SK-N-SH (cell line): ENCODE measurements around the gene GALNTL6. TPM values are rescaled to one million over a fixed set of nuclear protein-coding genes. Genes with fewer than 3 reads are reported as not detected.

Source experiments
- CTCF ChIA-PET: fragments of 300-600, 350-600 bp; formaldehyde crosslinking; extraction: SDS; loops from one replicate; lab custom pipeline; 2021; lab: Yijun Ruan, JAX
- POLR2A ChIA-PET: fragments of 350-600 bp; sonication (Branson Sonifier 250); formaldehyde crosslinking; extraction: SDS; loops from one replicate; lab custom pipeline; 2020; ENCODE audit warnings: antibody characterized with exemption, inconsistent platforms; lab: Yijun Ruan, JAX
- DNase-seq: peaks from one replicate; pipeline ENCODE4 v3.0.0; 2012
- H2AFZ ChIP-seq: fragments of 200-600 bp; sonication (generic); 2 replicates; pipeline ENCODE4 v1.8.1; 2016; ENCODE audit warnings: antibody characterized with exemption, mild to moderate bottlenecking, low read depth
- H3F3A ChIP-seq: fragments of 200-600 bp; sonication (generic); replicated peaks from 2 replicates; pipeline ENCODE3; 2016; ENCODE audit warnings: antibody characterized with exemption, mild to moderate bottlenecking; ENCODE audit not compliant: insufficient read depth
- H3K27ac ChIP-seq, 2 experiments: fragments of 200-500 bp in 1 of 2; fragments of 200-600 bp in 1 of 2; sonication (Bioruptor generic) in 1 of 2; sonication (generic), shearing (Covaris generic) in 1 of 2; 2 replicates each; pipeline versions ENCODE4 v1.5.1 to v1.6.1; 2014 to 2016; ENCODE audit warnings: low read depth in 2 of 2, inconsistent platforms in 1 of 2, low read length in 1 of 2, mild to moderate bottlenecking in 1 of 2, mixed read lengths in 1 of 2
- H3K27me3 ChIP-seq: fragments of 200-600 bp; sonication (generic), shearing (Covaris generic); 2 replicates; pipeline ENCODE4 v1.6.1; 2016; ENCODE audit warnings: mixed run types; ENCODE audit not compliant: insufficient read depth
- H3K36me3 ChIP-seq, 2 experiments: fragments of 200-500 bp in 1 of 2; fragments of 200-600 bp in 1 of 2; sonication (Bioruptor generic) in 1 of 2; sonication (generic) in 1 of 2; replicated peaks in 1 of 2; 2 replicates each; pipeline versions ENCODE3 to v1.5.1; 2014 to 2016; ENCODE audit warnings: low read length in 1 of 2, mild to moderate bottlenecking in 1 of 2; ENCODE audit not compliant: insufficient read depth in 2 of 2, control insufficient read depth in 1 of 2
- H3K4me1 ChIP-seq, 2 experiments: fragments of 200-500 bp in 1 of 2; fragments of 200-600 bp in 1 of 2; sonication (Bioruptor generic) in 1 of 2; sonication (generic), shearing (Covaris generic) in 1 of 2; 2 replicates each; pipeline versions ENCODE4 v1.5.1 to v1.6.1; 2014 to 2016; ENCODE audit warnings: low read depth in 1 of 2, low read length in 1 of 2, mixed run types in 1 of 2; ENCODE audit not compliant: insufficient read depth in 2 of 2, control insufficient read depth in 1 of 2
- H3K4me2 ChIP-seq: fragments of 200-600 bp; sonication (generic), shearing (Covaris generic); 2 replicates; pipeline ENCODE4 v1.6.1; 2017; ENCODE audit warnings: mixed run types
- H3K4me3 ChIP-seq, 2 experiments: fragments of 200-500 bp in 1 of 2; fragments of 200-600 bp in 1 of 2; sonication (Bioruptor generic) in 1 of 2; sonication (generic), shearing (Covaris generic) in 1 of 2; 2 replicates each; pipeline versions ENCODE4 v1.5.1 to v1.8.1; 2014 to 2016; ENCODE audit warnings: low read depth in 2 of 2, inconsistent platforms in 1 of 2, low read length in 1 of 2, mild to moderate bottlenecking in 1 of 2, mixed read lengths in 1 of 2, moderate library complexity in 1 of 2
- H3K79me2 ChIP-seq: fragments of 200-600 bp; sonication (generic); 2 replicates; pipeline ENCODE4 v1.8.1; 2017; ENCODE audit warnings: mild to moderate bottlenecking; ENCODE audit not compliant: insufficient read depth
- H3K9ac ChIP-seq: fragments of 200-600 bp; sonication (generic); 2 replicates; pipeline ENCODE4 v1.6.1; 2017; ENCODE audit warnings: mixed run types
- H3K9me2 ChIP-seq: fragments of 200-600 bp; sonication (generic); 2 replicates; pipeline ENCODE4 v1.6.1; 2017; ENCODE audit warnings: mixed run types
- H3K9me3 ChIP-seq: fragments of 200-600 bp; sonication (generic); 2 replicates; pipeline ENCODE4 v1.6.1; 2017; ENCODE audit warnings: mixed run types, mild to moderate bottlenecking, moderate library complexity
- H4K20me1 ChIP-seq: fragments of 200-600 bp; sonication (generic); 2 replicates; pipeline ENCODE4 v1.6.1; 2017; ENCODE audit warnings: mild to moderate bottlenecking, mixed run types; ENCODE audit not compliant: insufficient read depth
- CHD2 ChIP-seq: fragments of 150-350 bp; IDR thresholded peaks from 2 replicates; pipeline ENCODE4 v1.6.1; 2018; ENCODE audit warnings: low read length; ENCODE audit not compliant: partially characterized antibody
- EP300 ChIP-seq, 2 experiments: IDR thresholded peaks; 2 replicates each; pipeline versions ENCODE4 v1.4.0 to v1.6.1; 2012; ENCODE audit warnings: borderline replicate concordance in 1 of 2, low read depth in 1 of 2, low read length in 1 of 2
- FOSL2 ChIP-seq: IDR thresholded peaks from 2 replicates; pipeline ENCODE4 v1.4.0; 2012; ENCODE audit warnings: low read depth, mild to moderate bottlenecking, moderate library complexity, borderline replicate concordance
- FOXJ3 ChIP-seq: sonication (generic); formaldehyde crosslinking; IDR thresholded peaks from 2 replicates; pipeline ENCODE4 v1.5.1; 2020; ENCODE audit warnings: mild to moderate bottlenecking, missing genetic modification reagents
- GABPA ChIP-seq: IDR thresholded peaks from 2 replicates; pipeline ENCODE4 v1.4.0; 2012; ENCODE audit warnings: low read depth, mild to moderate bottlenecking
- MAX ChIP-seq: IDR thresholded peaks from 2 replicates; pipeline ENCODE4 v1.4.0; 2012; ENCODE audit warnings: low read depth
- MXI1 ChIP-seq: IDR thresholded peaks from 2 replicates; pipeline ENCODE4 v1.6.1; 2012; ENCODE audit warnings: mild to moderate bottlenecking, low read depth, low read length, improper control_type of control experiment
- RAD21 ChIP-seq: IDR thresholded peaks from 2 replicates; pipeline ENCODE4 v1.6.1; 2012; ENCODE audit warnings: mild to moderate bottlenecking, low read length
- RXRA ChIP-seq: IDR thresholded peaks from 2 replicates; pipeline ENCODE4 v1.4.0; 2012; ENCODE audit warnings: low read depth, mild to moderate bottlenecking, borderline replicate concordance
- SIN3A ChIP-seq: IDR thresholded peaks from 2 replicates; pipeline ENCODE4 v1.6.1; 2012; ENCODE audit warnings: low read depth, mild to moderate bottlenecking, low read length, moderate library complexity, borderline replicate concordance
- TAF1 ChIP-seq: IDR thresholded peaks from 2 replicates; pipeline ENCODE4 v1.6.1; 2012; ENCODE audit warnings: low read depth, mild to moderate bottlenecking, low read length, moderate library complexity, borderline replicate concordance
- USF2 ChIP-seq: fragments of 150-350 bp; IDR thresholded peaks from 2 replicates; pipeline ENCODE4 v1.6.1; 2017; ENCODE audit warnings: antibody characterized with exemption, low read length, low read depth, borderline replicate concordance
- ZBTB33 ChIP-seq: IDR thresholded peaks from 2 replicates; pipeline ENCODE4 v1.4.0; 2012; ENCODE audit warnings: low read depth, borderline replicate concordance
- WGBS: methylation state at CpG from one replicate; pipeline ENCODE4 v1.1.6; 2017; ENCODE audit warnings: low lambda C conversion rate; 5-methylcytosine and 5-hydroxymethylcytosine counted together
- polyA plus RNA-seq, 3 experiments: library from polyadenylated mRNA; depleted of rRNA; stranded (reverse); fragments of >200 nt; gene quantifications; 2 replicates each; pipeline ENCODE4 v1.2.3, GENCODE V29; 2012
- TF ChIP-seq, protein P1 (sequence below): fragments of 150-350 bp; IDR thresholded peaks from 2 replicates; pipeline ENCODE4 v1.6.1; 2016; ENCODE audit warnings: mild to moderate bottlenecking, low read depth, low read length
- TF ChIP-seq, protein P2 (sequence below): IDR thresholded peaks from 2 replicates; pipeline ENCODE4 v1.6.1; 2012; ENCODE audit warnings: mild to moderate bottlenecking, low read depth, low read length, moderate library complexity

Gene GALNTL6
- polyA plus RNA-seq, 1 of the 3 experiments (the other 2 are of a cell fraction) = 0.07 TPM

GRCh38 chr4:172393220-172393619 is 580.0 kb downstream of the GALNTL6 start (continued):
- TF ChIP-seq USF2 (no peak), FOXJ3 (CRISPR knock-in tag) (peak; percentile 54; the same call in 1 of the 2 replicates), EP300 (IDR thresholded peaks at IDR 0.05; ENCODE audit: borderline replicate concordance in 1 of 2, low read depth in 1 of 2, low read length in 1 of 2) (peak in 1 of 2 experiments; percentile 69; a peak in 2 of 4 replicates), SIN3A (no peak), RXRA (no peak), FOSL2 (no peak), CHD2 (peak; percentile 28), MAX (no peak), TAF1 (no peak), RAD21 (peak; percentile 28; the same call in 1 of the 2 replicates)
- TF ChIP-seq, protein P1, sequence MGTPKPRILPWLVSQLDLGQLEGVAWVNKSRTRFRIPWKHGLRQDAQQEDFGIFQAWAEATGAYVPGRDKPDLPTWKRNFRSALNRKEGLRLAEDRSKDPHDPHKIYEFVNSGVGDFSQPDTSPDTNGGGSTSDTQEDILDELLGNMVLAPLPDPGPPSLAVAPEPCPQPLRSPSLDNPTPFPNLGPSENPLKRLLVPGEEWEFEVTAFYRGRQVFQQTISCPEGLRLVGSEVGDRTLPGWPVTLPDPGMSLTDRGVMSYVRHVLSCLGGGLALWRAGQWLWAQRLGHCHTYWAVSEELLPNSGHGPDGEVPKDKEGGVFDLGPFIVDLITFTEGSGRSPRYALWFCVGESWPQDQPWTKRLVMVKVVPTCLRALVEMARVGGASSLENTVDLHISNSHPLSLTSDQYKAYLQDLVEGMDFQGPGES = no peak

DNA sequence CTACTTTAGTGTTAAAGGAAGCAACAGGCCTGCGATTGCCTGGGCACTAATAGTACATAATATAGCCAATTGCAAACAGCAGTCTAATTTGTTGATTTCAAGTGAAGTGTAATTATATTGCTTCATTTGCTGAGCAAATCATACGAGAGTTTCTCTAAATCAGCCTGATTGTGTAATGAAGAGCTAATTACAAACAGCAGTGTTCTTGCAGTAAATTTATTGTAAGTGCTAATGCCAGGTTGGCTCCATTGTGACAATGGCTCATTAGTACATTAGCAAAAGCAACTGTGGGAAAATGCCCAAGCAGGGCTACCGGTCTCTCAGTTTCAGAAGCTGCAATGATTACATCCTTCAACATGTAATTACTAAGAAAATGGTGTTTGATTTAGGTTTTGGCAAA is 591.5 kb downstream of the GALNTL6 start:
- Histone ChIP-seq H4K20me1 (no peaks in the 10 kb centered on the region), H3K4me2 (no peak overlapping the region), H3F3A (no peaks in the 10 kb centered on the region), H3K4me1 (no peaks in the 10 kb centered on the region), H3K9me2 (no peaks in the 10 kb centered on the region), H3K9me3 (no peaks in the 10 kb centered on the region), H3K4me3 (no peak overlapping the region), H2AFZ (no peak overlapping the region), H3K27me3 (no peaks in the 10 kb centered on the region), H3K36me3 (no peaks in the 10 kb centered on the region), H3K9ac (no peak overlapping the region), H3K27ac (no peak overlapping the region; a peak in 1 of 4 replicates), H3K79me2 (no peaks in the 10 kb centered on the region)
- ChIA-PET CTCF (interaction anchor here (1.5 kb wide), 1 partner anchor 12 kb away, joined by 3 read pairs; no protein-coding TSS in a partner anchor), POLR2A (no interaction called here)
- DNase-seq = no peak
- 53% methylated on average over 3 of the region's 3 CpGs for WGBS
- TF ChIP-seq ZBTB33 (no peak), CHD2 (no peak), GABPA (no peak), MXI1 (no peak), USF2 (no peak)
- TF ChIP-seq, protein P2, sequence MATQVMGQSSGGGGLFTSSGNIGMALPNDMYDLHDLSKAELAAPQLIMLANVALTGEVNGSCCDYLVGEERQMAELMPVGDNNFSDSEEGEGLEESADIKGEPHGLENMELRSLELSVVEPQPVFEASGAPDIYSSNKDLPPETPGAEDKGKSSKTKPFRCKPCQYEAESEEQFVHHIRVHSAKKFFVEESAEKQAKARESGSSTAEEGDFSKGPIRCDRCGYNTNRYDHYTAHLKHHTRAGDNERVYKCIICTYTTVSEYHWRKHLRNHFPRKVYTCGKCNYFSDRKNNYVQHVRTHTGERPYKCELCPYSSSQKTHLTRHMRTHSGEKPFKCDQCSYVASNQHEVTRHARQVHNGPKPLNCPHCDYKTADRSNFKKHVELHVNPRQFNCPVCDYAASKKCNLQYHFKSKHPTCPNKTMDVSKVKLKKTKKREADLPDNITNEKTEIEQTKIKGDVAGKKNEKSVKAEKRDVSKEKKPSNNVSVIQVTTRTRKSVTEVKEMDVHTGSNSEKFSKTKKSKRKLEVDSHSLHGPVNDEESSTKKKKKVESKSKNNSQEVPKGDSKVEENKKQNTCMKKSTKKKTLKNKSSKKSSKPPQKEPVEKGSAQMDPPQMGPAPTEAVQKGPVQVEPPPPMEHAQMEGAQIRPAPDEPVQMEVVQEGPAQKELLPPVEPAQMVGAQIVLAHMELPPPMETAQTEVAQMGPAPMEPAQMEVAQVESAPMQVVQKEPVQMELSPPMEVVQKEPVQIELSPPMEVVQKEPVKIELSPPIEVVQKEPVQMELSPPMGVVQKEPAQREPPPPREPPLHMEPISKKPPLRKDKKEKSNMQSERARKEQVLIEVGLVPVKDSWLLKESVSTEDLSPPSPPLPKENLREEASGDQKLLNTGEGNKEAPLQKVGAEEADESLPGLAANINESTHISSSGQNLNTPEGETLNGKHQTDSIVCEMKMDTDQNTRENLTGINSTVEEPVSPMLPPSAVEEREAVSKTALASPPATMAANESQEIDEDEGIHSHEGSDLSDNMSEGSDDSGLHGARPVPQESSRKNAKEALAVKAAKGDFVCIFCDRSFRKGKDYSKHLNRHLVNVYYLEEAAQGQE = no peak
